H9 (cell line): ENCODE results near the gene TMA7B. TPM values are rescaled to one million over a fixed set of nuclear protein-coding genes. Genes with fewer than 3 reads are reported as not detected.

Experiments
- DNase-seq: peaks from one replicate; pipeline ENCODE4 v3.0.0-alpha.2; 2017
- H2AFZ ChIP-seq: one replicate; pipeline ENCODE4 v1.6.1; 2013; ENCODE audit warnings: mild to moderate bottlenecking, low read length, control low read depth, moderate library complexity
- H2AK5ac ChIP-seq: 2 replicates; pipeline ENCODE4 v1.6.1; 2013; ENCODE audit warnings: low read length, control low read depth, mixed read lengths; ENCODE audit not compliant: insufficient read length
- H2BK120ac ChIP-seq: one replicate; pipeline ENCODE4 v1.6.1; 2013; ENCODE audit warnings: low read depth, mild to moderate bottlenecking, low read length, control low read depth, inconsistent platforms; ENCODE audit not compliant: poor library complexity, severe bottlenecking
- H2BK12ac ChIP-seq: 2 replicates; pipeline ENCODE4 v1.6.1; 2013; ENCODE audit warnings: low read length, control low read depth, mixed read lengths, low read depth; ENCODE audit not compliant: insufficient read length
- H2BK15ac ChIP-seq: 2 replicates; pipeline ENCODE4 v1.6.1; 2013; ENCODE audit warnings: low read depth, low read length, control low read depth
- H2BK20ac ChIP-seq: one replicate; pipeline ENCODE4 v1.6.1; 2013; ENCODE audit warnings: low read depth, mild to moderate bottlenecking, low read length, control low read depth, inconsistent platforms; ENCODE audit not compliant: poor library complexity, severe bottlenecking
- H2BK5ac ChIP-seq: 2 replicates; pipeline ENCODE4 v1.6.1; 2013; ENCODE audit warnings: low read length, control low read depth, mixed read lengths; ENCODE audit not compliant: insufficient read length
- H3K14ac ChIP-seq: 2 replicates; pipeline ENCODE4 v1.6.1; 2013; ENCODE audit warnings: low read length, control low read depth; ENCODE audit not compliant: insufficient read depth
- H3K18ac ChIP-seq: 2 replicates; pipeline ENCODE4 v1.6.1; 2013; ENCODE audit warnings: low read depth, mild to moderate bottlenecking, mixed read lengths, low read length, control low read depth; ENCODE audit not compliant: insufficient read length
- H3K23ac ChIP-seq: 2 replicates; pipeline ENCODE4 v1.6.1; 2013; ENCODE audit warnings: low read length, control low read depth, mixed read lengths, low read depth; ENCODE audit not compliant: insufficient read length
- H3K23me2 ChIP-seq: 2 replicates; pipeline ENCODE4 v1.6.1; 2013; ENCODE audit warnings: low read depth, mild to moderate bottlenecking, mixed read lengths, low read length, control low read depth; ENCODE audit not compliant: insufficient read length, poor library complexity, severe bottlenecking
- H3K27ac ChIP-seq: 2 replicates; pipeline ENCODE4 v1.5.1; 2013; ENCODE audit warnings: low read length, control low read depth, mixed read lengths, low read depth; ENCODE audit not compliant: insufficient read length
- H3K27me3 ChIP-seq: 2 replicates; pipeline ENCODE4 v1.6.1; 2013; ENCODE audit warnings: low read length, control low read depth, inconsistent platforms; ENCODE audit not compliant: insufficient read depth
- H3K4ac ChIP-seq: 2 replicates; pipeline ENCODE4 v1.6.1; 2013; ENCODE audit warnings: low read depth, mild to moderate bottlenecking, control low read depth, inconsistent platforms, low read length, moderate library complexity
- H3K4me1 ChIP-seq: 2 replicates; pipeline ENCODE4 v1.6.1; 2013; ENCODE audit warnings: low read length, control low read depth, inconsistent platforms; ENCODE audit not compliant: insufficient read depth
- H3K4me2 ChIP-seq: 2 replicates; pipeline ENCODE4 v1.6.1; 2013; ENCODE audit warnings: low read length, control low read depth, mixed read lengths; ENCODE audit not compliant: insufficient read length, insufficient read depth
- H3K56ac ChIP-seq: 2 replicates; pipeline ENCODE4 v1.6.1; 2013; ENCODE audit warnings: low read depth, mild to moderate bottlenecking, mixed read lengths, low read length, control low read depth; ENCODE audit not compliant: insufficient read length
- H3K79me1 ChIP-seq: 2 replicates; pipeline ENCODE4 v1.6.1; 2013; ENCODE audit warnings: low read depth, mild to moderate bottlenecking, moderate library complexity, low read length, control low read depth, inconsistent platforms; ENCODE audit not compliant: insufficient read depth, poor library complexity, severe bottlenecking
- H3K79me2 ChIP-seq: 2 replicates; pipeline ENCODE4 v1.6.1; 2013; ENCODE audit warnings: low read length, control low read depth, inconsistent platforms; ENCODE audit not compliant: insufficient read depth
- H3K9ac ChIP-seq: 2 replicates; pipeline ENCODE4 v1.6.1; 2013; ENCODE audit warnings: low read length, control low read depth, mixed read lengths; ENCODE audit not compliant: insufficient read length; ENCODE audit errors: extremely low read depth
- H3K9me3 ChIP-seq: one replicate; pipeline ENCODE4 v1.6.1; 2013; ENCODE audit warnings: low read depth, low read length, inconsistent platforms; ENCODE audit not compliant: control insufficient read depth
- H3T11ph ChIP-seq: one replicate; pipeline ENCODE4 v1.6.1; 2013; ENCODE audit warnings: mild to moderate bottlenecking, low read length, control low read depth, inconsistent platforms
- H4K20me1 ChIP-seq: one replicate; pipeline ENCODE4 v1.6.1; 2013; ENCODE audit not compliant: control insufficient read depth, insufficient read length, insufficient read depth
- H4K5ac ChIP-seq: 2 replicates; pipeline ENCODE4 v1.6.1; 2013; ENCODE audit warnings: low read depth, mild to moderate bottlenecking, mixed read lengths, low read length, control low read depth; ENCODE audit not compliant: insufficient read length
- H4K8ac ChIP-seq: replicated peaks from 2 replicates; pipeline ENCODE4 v1.6.1; 2013; ENCODE audit warnings: low read length, control low read depth, mixed read lengths, low read depth; ENCODE audit not compliant: insufficient read length
- H4K91ac ChIP-seq: 2 replicates; pipeline ENCODE4 v1.6.1; 2013; ENCODE audit warnings: low read depth, mild to moderate bottlenecking, moderate library complexity, mixed read lengths, low read length, control low read depth; ENCODE audit not compliant: insufficient read length
- H3K27ac Mint-ChIP-seq, 3 experiments: 2 replicates in 2 of 3; 3 replicates in 1 of 3; pipeline ENCODE4 v1.8.0; 2020 to 2021; ENCODE audit warnings: mixed read lengths in 3 of 3, mild to moderate bottlenecking in 1 of 3, moderate library complexity in 1 of 3
- H3K27me3 Mint-ChIP-seq: 2 replicates; pipeline ENCODE4 v1.8.0; 2021; ENCODE audit warnings: low read depth, mild to moderate bottlenecking, moderate library complexity, mixed read lengths
- H3K36me3 Mint-ChIP-seq, 3 experiments: 2 replicates in 2 of 3; 3 replicates in 1 of 3; pipeline ENCODE4 v1.8.0; 2020 to 2021; ENCODE audit warnings: low read depth in 3 of 3, mixed read lengths in 3 of 3; ENCODE audit not compliant: insufficient read depth in 1 of 3
- H3K4me1 Mint-ChIP-seq, 2 experiments: 2 replicates each; pipeline ENCODE4 v1.8.0; 2020; ENCODE audit warnings: mixed read lengths in 2 of 2
- H3K4me3 Mint-ChIP-seq, 2 experiments: 2 replicates in 1 of 2; 3 replicates in 1 of 2; pipeline ENCODE4 v1.8.0; 2020 to 2021; ENCODE audit warnings: mild to moderate bottlenecking in 2 of 2, mixed read lengths in 2 of 2, moderate library complexity in 1 of 2
- H3K9me3 Mint-ChIP-seq, 2 experiments: 2 replicates in 1 of 2; 3 replicates in 1 of 2; pipeline ENCODE4 v1.8.0; 2020; ENCODE audit warnings: mild to moderate bottlenecking in 2 of 2, mixed read lengths in 2 of 2, moderate library complexity in 1 of 2
- CTCF ChIP-seq: fragments of 200-600 bp; sonication (generic); conservative IDR thresholded peaks from 3 replicates; pipeline ENCODE4 v1.8.0; 2021; ENCODE audit warnings: antibody characterized with exemption, mild to moderate bottlenecking
- WGBS: extraction: QIAGEN DNeasy Blood & Tissue Kit; methylation state at CpG from one replicate; pipeline ENCODE4 v1.1.7; 2013; ENCODE audit warnings: missing lambda C conversion rate, low lambda C conversion rate, mixed read lengths; ENCODE audit not compliant: insufficient read length; ENCODE audit errors: extremely low coverage; 5-methylcytosine and 5-hydroxymethylcytosine counted together
- total RNA-seq: library from RNA; stranded (reverse); gene quantifications from 2 replicates; pipeline ENCODE4 v1.2.1, GENCODE V29; 2021

Gene TMA7B
- total RNA-seq, 1 experiment from 2014 or later: not detected

GRCh38 chr22:40002935-40003715, 42.9 kb downstream of the TMA7B start:
- Histone ChIP-seq H3K23ac (no peak overlapping the region), H2AFZ (no peak overlapping the region), H2AK5ac (no peak overlapping the region), H3K27me3 (no peaks in the 10 kb centered on the region), H3T11ph (no peak overlapping the region), H3K4me2 (no peak overlapping the region), H3K27ac (no peak overlapping the region), H2BK12ac (no peak overlapping the region), H2BK15ac (no peak overlapping the region), H3K9me3 (no peaks in the 10 kb centered on the region), H3K23me2 (peaks cover 1% of the 10 kb centered on the region), H3K56ac (no peak overlapping the region), H4K20me1 (peaks cover 2% of the 10 kb centered on the region), H3K4me1 (peaks cover 6% of the 10 kb centered on the region), H3K18ac (no peak overlapping the region), H3K14ac (no peak overlapping the region), H3K9ac (no peak overlapping the region), H4K8ac (no peak overlapping the region), H4K5ac (no peak overlapping the region), H3K4ac (no peak overlapping the region), H2BK20ac (no peak overlapping the region), H4K91ac (no peak overlapping the region), H2BK120ac (no peak overlapping the region), H3K79me2 (peaks cover 9% of the 10 kb centered on the region; the same call in 1 of the 2 replicates), H3K79me1 (peaks cover 6% of the 10 kb centered on the region), H2BK5ac (no peak overlapping the region)
- DNase-seq: no peak
- no peaks in the 10 kb centered on the region for H3K9me3 Mint-ChIP-seq
- no peak overlapping the region for H3K27ac Mint-ChIP-seq
- peaks cover 12% of the 10 kb centered on the region for H3K27me3 Mint-ChIP-seq
- H3K4me3 Mint-ChIP-seq: no peak overlapping the region
- H3K4me1 Mint-ChIP-seq: peaks cover 64 to 70% of the 10 kb centered on the region in 2 experiments
- peaks cover 10 to 15% (median 11%) of the 10 kb centered on the region in 3 experiments; a peak in 6 of 7 replicates for H3K36me3 Mint-ChIP-seq
- TF ChIP-seq CTCF: no peak
- no CpG with 5 or more reads among the region's 6 CpGs for WGBS
